NOMO-1 treated with DMSO at 0.1 percent for 48 hours (cell line): ENCODE measurements around the gene PTPN14.
"Not testable (repeated sequence)": the region's sequence is repeated elsewhere in the genome, so short reads cannot be mapped to it uniquely, and the experiment has no call there.

Experiments used
- DNase-seq: peaks from one replicate; lab custom pipeline; 2025; ENCODE audit not compliant: unreplicated experiment; lab: John Stamatoyannopoulos, UW

PTPN14 gene

DNA sequence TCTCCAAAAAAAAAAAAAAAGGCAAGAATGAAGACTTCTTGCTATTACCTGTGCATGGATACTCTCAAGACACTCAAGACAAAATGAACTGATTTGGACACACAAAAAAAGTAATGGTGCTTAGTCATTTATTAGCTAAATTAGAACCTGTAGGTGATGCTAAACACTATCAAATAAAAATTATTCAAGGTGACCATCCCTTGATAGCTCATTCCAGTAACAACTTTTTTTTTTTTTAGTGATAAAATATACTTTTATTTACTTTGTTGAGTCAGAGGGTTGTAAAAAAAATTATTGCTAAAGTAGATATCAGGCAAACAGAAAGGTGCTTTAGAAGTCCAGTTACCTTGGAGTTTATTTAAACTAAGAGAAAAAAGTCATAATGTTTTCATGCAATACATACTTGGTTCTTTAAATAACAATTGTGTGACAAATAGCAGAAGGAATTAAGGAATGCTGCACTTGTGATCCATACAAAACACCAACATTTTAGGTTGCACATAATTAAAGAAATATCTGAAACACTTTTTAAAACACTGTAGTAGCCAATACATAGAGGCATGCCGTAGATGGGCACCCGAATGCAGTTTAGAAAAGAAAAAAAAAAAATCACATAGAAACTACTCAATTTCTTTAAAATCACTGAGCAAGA lies 69.3 kb downstream of the PTPN14 start:
- DNase-seq: not testable (repeated sequence)

DNA sequence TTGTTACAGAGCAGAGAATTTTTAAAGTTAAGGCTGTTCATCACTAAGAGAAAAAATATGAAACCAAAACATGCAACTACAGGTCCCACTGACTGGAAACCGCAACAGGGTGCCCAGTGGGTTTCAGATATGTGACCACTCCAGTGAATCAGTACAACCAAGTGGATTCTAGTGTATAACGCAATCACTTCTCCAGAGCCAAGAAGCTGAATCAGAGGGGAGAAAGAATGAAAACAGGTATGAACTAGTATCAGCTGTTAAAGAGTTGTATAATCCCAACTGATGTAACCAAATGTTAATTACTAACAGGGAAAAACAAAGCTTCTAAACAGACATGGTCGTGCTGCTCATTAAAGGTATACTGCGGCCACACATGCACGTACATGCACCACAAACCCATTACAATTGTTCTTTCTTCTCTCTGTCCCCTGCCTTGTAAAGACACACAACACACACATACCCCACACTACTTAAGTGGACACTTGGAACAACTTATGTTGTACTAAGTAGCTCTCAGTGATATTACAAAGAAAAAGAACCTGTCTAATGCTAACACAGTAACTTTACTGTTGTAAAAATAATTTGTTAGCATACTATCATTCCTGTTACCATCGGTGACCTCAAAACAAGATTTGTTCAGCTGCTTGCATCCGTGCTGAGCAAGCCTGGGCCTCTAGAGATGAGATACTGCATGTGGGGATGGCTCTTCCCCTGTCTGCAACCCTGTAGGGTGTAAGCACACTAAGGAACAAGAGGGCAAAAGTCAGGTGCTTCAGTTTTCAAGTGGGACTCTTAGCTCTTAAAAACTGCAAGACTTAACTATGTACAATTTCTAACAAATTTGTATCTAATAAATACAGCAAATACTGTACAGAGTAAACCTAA lies 74.2 kb downstream of the PTPN14 start:
- no peak for DNase-seq

DNA sequence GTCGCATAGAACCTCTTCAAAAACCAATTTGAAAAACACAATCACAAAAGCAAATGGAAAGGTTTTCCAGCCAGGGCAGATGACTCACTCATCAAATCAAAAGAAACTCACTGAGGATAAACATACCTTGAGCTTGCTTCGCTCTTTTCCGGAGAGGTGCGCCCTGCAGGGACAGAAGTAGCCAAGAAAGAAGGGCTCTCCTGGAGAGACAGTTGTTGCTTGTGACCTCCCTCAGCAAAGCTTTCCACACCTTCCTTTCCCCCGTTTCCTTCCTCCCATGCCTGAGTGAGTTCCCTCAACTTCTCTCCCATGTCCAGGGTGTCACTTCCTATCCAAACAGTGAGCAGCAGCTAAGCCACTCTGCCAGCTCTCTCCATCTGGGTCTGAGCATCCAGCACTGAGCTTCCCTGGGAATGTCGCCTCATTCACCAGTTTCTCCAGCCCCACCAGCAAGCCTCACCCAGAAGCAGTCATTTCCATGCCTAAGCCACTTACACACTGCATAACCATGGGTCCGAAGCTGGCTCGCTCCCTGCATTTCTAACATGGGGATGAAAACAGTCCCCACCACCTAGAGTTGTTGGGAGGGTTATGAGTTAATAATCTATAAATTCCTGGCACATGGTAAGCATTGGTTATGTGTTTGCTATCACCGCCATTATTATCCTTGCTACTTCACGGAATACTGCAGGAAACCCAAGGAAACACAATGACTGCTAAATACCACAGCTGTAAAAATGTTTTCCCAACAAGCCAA lies 75.0 kb downstream of the PTPN14 start:
- DNase-seq: no peak

DNA sequence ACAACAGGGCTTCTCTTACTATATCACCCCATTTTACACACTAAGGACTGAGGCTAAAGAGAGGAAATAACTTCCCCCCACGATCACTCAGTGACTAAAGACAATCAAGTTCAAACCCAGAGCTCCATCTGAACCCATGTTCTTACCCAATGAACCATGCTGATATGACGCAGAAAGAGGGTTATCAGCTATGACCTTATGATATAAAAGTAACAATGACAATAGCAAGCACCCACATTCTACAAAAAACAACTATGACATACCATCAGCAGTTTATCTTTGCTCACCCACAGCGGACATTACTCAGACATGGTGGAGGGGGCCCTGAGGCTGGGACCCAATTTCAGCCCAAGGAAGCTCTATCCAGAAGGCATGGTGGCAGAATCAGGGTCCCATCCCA lies 75.7 kb downstream of the PTPN14 start:
- DNase-seq: no peak

DNA sequence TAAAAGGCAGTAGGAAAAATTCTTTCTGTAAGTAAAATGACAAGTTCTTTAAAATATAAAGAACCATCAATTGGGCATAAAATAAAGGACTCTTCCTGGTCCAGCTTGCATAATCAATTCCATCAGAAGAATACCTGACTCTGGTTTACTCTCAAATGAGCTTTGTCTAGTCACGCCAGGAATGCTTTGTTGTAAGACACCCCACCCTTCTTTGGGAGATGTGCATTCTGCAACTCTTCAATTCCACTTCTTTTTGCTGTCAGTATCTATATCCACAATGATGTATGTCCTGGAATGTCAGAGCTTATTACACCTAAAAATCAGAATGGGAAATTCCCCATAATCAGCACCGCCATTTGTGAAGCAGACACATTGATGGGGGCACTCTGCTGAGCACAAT lies 76.1 kb downstream of the PTPN14 start:
- DNase-seq: no peak

DNA sequence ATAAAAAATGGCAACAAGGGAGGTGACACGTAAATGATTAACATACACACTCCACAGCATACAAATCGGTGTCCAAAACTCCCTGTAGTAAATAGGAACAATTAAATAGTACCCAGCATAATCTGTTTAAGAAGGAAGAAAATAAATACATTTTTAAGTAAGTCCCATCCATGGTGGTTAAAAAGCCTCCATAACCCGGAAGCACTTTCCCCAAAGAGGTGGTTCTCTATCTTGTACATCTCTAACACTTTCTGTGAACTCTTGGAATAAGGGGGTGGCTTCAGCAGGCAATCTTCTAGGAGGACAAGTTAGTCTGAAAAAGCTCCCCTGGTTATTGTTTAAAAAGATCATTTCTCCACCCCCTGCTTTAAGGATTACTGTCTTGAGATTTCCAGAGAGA lies 76.9 kb downstream of the PTPN14 start:
- DNase-seq: no peak

DNA sequence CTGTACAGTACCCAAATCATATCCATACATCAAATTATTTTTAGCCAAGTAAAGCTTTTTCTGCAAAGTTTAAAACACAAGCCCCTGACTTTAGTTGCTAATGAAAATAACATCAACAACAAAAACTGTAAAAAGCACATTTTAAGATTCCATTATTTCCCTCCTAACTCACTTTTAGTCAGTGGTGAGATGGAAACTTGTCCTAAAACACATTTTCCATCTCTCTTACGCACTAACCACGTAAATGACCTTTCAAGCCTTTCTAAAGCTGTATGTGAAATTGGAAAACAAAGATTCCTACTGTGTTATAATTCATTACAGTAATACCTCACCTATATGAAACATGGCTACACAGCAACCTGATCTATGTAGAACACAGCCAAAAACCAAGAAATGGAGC lies 77.5 kb downstream of the PTPN14 start:
- no peak for DNase-seq

DNA sequence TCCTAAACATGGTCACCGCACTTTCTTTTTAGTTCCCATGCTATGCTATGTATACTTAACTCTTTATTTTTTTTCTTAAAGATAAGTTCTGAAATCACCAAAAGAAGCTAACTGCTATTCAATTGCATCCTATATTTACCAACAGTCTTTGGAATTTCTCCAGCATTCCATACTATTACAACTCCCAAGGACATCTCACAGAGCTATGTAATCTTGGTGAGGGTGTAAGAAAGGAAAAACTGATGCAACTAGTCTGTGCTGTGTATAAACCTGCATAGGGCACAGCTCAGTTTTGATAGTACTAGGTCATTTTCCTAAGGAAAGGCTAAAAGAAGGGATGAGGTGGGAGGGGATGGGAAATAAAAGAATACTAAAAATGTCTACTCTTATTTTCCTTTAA lies 78.0 kb downstream of the PTPN14 start:
- no peak for DNase-seq

DNA sequence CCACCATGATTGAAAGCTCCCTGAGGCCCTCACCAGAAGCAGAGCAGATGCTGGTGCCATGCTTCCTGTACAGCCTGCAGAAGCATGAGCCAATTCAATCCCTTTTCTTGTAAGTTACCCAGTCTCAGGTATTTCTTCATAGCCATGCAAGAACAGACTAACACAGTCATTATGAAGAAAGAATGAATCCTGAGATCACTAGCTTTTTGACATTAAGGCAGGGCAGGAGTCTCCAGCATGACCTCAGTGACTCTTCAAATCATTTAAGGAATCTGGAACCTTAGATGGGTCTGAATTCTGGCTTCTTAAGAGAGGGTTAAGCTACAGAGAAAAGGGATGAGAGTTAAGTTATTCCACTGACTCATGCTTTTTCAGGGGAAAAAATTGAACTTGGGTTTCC lies 79.0 kb downstream of the PTPN14 start:
- DNase-seq: no peak

DNA sequence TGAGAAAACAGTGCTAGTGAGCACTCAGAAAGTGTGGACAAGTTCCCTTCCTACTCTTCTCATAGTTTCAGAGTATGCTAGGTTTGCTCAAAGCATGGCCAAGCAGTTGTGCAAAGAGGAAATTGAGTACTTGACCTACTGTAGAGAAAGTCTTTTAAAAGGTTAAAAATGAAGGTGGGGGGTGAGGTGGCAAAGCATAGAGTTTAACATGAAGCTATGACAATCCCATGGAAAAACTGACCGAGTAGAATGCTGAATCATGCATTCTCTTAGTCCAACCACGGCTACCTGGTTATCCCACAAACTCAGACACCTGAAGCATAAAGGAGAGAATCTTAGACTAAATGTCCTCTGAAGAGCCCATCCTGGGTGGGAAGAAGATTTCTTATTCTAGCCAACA lies 79.9 kb downstream of the PTPN14 start:
- DNase-seq: no peak

DNA sequence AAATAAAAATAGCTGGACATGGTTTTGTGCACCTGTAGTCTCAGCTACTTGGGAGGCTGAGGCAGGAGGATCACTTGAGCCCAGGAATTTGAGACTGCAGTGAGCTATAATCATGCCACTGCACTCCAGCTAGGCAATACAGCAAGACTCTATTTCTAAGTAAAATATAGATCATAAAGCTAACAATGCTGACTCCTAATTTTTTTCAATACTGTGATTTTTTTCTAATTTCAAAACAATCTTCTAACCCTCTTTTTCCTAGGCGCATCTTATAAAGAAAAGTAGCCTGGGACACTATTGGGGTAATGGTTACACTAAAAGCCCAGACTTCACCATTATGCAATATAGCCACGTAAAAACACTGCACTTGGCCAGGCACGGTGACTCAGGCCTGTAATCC lies 81.3 kb downstream of the PTPN14 start:
- DNase-seq: no peak

DNA sequence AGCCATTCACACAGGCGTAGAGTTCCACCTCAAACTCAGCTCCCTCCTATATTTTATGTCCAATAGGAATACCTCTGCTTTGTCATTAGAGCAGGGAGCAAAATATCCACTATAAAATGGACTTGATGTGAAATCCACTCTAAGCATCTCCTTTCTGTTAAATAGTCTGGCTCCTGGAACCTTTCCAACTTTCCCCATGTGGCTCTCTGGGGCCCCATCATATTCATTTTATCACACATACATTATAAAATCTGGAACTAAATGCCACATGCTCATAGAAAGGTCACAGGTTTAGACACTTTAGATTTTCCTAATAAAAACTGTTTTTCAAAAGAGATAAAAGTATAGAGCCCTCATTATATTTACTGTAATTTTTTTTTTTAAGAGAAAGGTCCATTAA lies 82.1 kb downstream of the PTPN14 start:
- no peak for DNase-seq

DNA sequence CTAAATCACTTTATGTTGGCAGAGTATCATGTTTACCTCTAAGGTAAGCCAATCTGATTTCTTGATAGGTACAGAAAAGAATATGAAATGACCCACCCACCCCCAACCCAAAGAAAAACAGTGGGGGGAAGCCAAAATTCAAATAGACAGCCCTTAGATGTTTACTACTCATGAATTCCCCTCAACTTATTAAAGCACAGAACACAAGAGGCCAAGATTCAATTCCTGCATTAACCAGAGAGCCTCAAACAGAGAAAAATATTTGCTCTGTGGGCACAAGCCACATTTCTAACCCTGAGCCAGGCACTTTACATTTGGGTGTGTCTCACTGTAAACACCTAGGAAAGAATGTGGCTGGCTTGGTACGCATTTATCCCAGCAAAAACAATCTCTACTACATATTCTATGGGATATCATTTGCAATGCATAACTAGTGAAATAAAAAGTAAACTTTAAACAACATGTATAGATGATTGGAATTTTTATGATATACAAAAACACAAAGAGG lies 84.3 kb downstream of the PTPN14 start:
- DNase-seq: no peak

DNA sequence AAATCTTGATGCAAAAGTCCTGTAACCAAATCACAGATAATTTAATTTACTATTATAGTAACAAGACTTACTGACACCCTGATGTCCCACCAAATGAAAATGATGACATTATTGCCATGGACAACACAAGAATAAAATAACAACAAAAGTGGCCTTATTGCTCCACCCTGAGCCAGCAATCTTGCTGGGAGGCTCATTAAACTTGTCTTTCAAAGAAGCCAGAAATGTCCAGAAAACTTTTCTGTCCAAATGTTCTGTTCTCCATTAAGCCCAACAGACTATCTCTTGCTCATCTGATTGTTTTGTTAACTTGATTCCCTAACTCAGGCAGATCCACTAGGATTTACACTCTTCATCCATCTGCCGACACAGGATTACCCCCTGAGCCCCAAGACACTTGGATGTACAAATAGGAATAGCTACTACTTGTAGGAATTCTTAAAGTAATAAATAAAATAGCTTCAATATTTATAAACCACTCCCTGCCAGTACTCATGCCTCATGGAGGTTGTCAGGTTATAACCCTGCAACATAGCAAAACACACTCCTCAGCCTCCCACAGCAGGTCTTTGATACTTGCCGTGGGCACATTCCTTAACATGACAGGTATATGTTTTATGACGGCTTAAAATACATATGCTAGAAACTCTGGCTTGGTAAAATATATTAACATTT lies 84.9 kb downstream of the PTPN14 start:
- DNase-seq: no peak

DNA sequence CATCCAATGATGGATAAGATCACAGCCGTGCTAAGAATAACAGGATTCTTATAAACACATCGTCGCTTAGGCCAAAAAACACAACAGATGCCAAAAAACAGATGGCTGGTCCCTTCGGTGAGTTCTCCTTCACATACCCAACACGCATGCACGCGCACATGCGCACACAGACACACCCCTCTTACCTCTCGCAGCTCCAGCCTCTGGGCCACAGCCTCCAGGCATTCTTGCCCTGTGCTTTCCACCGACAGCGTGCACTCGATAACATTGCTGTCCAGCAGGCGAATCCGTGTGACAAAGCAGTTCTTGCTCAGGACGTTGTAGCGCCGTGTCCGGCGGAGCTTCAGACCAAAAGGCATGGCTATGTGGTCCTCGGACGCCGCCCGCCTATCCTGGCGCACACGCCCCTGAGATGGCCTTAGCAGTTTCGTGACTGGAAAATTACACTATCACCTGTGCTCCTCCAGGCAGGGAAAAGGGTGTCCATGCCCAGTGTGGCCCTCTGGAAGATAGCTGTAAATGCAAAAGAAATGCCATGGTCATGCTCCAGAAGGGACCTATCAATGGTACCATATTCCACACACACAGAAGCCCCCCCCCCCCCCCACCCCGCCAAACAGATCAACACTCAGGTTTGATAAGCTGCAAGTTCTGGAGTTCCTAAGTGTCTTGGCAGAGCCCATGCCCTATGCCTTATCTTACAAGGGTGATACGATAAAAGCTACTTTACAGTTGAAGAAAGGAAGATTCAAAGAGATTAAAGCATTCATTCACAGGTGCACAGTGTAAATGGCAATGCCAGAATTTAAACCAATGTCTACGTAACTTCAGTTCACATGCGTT lies 86.7 kb downstream of the PTPN14 start:
- no peak for DNase-seq

DNA sequence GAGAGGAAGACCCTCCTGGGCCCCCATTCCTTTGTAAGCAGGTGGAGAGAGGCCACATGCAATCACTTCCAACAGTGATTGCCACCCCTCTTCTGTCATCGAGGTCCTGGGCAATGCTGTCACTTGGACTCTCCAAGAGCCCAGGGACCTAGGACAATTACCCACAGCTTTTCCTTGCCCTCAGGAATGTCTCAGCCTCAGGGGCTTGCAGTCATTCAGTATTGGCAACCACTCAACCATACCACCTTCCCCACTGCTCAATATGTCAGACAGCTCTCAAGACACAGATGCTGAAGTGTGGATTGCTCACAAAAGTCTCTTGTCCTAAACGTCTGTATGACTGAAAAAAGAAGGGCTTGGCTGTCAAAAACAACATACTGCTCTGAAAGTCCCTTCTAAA lies 87.8 kb downstream of the PTPN14 start:
- DNase-seq: no peak

DNA sequence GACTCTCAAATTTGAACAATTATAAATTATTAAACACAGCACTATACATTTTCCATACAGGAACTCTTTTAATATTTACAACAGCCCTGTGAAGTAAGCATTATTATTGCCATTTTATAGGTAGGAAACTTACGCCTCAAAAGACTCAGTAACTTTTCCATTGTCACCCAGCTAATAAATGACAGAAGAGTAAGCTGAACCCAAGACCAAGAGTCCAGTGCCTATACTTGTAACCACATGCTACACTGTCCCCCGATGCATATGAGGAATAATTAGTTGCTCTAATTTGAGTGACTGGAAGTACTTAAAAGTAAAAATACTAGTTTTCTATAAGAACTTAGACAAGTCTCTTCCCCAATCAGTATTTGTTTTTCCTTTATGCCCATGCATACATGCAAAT lies 88.5 kb downstream of the PTPN14 start:
- DNase-seq: no peak

DNA sequence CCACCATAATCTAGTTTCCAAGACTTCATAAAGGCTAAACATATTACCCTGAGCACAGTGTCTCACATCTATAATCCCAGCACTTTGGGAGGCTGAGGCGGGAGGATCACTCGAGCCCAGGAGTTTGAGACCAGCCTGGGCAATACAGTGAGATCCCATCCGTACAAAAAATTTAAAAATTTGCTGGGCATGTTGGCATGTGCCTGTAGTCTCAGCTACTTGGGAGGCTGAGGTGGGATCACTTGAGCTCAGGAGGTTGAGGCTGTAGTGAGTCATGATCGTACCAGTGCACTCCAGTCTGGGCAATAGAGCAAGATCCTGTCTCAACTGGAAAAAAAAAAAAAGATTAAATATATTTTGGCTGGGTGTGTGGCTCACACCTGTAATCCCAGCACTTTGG lies 90.1 kb downstream of the PTPN14 start:
- no peak for DNase-seq

DNA sequence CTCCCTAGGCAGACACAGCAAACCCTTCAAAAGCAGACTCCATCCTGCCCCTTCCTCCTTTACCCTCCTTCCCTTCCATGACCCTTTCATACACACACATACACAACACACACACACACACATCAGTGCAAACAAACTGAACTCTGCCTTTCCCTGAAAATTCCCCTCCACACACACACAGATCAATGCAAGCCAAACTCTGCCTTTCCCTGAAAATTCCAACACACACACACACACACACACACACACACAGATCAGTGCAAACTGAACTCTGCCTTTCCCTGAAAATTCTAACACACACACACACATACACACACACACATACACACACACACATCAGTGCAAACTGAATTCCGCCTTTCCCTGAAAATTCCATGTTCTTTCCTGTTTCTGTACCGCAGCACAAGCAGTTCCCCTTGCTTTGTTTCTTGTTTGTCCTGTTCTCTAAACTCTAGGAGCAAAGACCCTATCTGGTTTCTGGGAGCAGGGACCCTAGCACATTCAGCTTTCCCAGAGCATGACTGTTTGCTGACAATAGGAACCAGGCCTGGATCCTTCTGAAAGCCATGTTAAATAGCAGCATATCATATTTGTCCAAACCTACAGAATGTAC lies 91.0 kb downstream of the PTPN14 start:
- no peak for DNase-seq

DNA sequence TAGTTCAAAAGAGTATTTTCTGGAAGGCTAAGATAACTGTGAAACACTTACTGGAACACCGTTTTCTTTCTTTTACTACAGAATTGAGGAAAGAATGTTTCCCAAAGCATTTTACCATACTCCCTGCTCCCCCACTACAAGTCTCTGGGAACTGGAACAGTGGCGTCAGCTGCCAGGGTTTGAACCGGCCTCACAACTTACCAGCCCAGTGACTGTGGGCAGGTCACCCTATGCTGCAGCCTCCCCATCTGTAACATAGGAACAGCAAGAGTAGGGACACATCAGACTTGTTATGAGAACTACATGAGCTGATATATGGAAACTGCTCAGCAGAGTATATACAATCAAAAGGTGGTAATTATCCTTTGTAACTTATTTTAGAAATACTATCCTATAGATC lies 91.5 kb downstream of the PTPN14 start:
- no peak for DNase-seq
